HG02852 (cell line): ENCODE data around the gene CHMP5.

Experiments
- ATAC-seq: cut with Tn5 transposase; IDR thresholded peaks from one replicate; pipeline ENCODE4 v1.9.1; 2021; ENCODE audit warnings: mild to moderate bottlenecking, moderate library complexity; ENCODE audit not compliant: unreplicated experiment

The CHMP5 gene

GRCh38 chr9:33273266-33273971 lies 8.6 kb downstream of the CHMP5 start:
- no peak for ATAC-seq

GRCh38 chr9:33273972-33274328 lies 9.1 kb downstream of the CHMP5 start:
- no peak for ATAC-seq

- no peak for ATAC-seq
Observed at GRCh38 chr9:33277484-33277883, 12.6 kb downstream of the CHMP5 start.

GRCh38 chr9:33285502-33285901 lies 20.7 kb downstream of the CHMP5 start:
- ATAC-seq, result no peak

- no peak for ATAC-seq
Observed at GRCh38 chr9:33287087-33287490, 22.2 kb downstream of the CHMP5 start.

- ATAC-seq, result no peak
Observed at GRCh38 chr9:33288235-33288634, 23.4 kb downstream of the CHMP5 start.

- no peak for ATAC-seq
Observed at GRCh38 chr9:33288828-33289483, 24.1 kb downstream of the CHMP5 start.

- ATAC-seq, result no peak
Observed at GRCh38 chr9:33289496-33289895, 24.6 kb downstream of the CHMP5 start.

- ATAC-seq, result no peak
Observed at GRCh38 chr9:33289936-33290246, 25.0 kb downstream of the CHMP5 start.

- peak; percentile 90 for ATAC-seq
Observed at GRCh38 chr9:33290247-33291030, 25.6 kb downstream of the CHMP5 start, which contains the start of gene NFX1. NFX1 (plus strand) TSS chr9:33290516; CDS start chr9:33290573, 57 bp downstream.

- no peak for ATAC-seq
Observed at GRCh38 chr9:33291031-33291397, 26.2 kb downstream of the CHMP5 start.

GRCh38 chr9:33291901-33292300 lies 27.1 kb downstream of the CHMP5 start:
- no peak for ATAC-seq

- no peak for ATAC-seq
Observed at GRCh38 chr9:33293782-33294181, 28.9 kb downstream of the CHMP5 start.

- no peak for ATAC-seq
Observed at GRCh38 chr9:33294670-33295432, 30.0 kb downstream of the CHMP5 start.

- no peak for ATAC-seq
Observed at GRCh38 chr9:33295571-33295970, 30.7 kb downstream of the CHMP5 start.

GRCh38 chr9:33297432-33297831 lies 32.6 kb downstream of the CHMP5 start:
- peak; percentile 93 for ATAC-seq

GRCh38 chr9:33300546-33300945 lies 35.7 kb downstream of the CHMP5 start:
- ATAC-seq, result no peak

GRCh38 chr9:33304362-33304761 lies 39.5 kb downstream of the CHMP5 start:
- ATAC-seq, result no peak

GRCh38 chr9:33306037-33306436 lies 41.2 kb downstream of the CHMP5 start:
- ATAC-seq, result no peak

GRCh38 chr9:33307067-33307466 lies 42.2 kb downstream of the CHMP5 start:
- ATAC-seq, result no peak

- no peak for ATAC-seq
Observed at GRCh38 chr9:33309903-33310302, 45.1 kb downstream of the CHMP5 start.
